AG08395 (cell line): Measurements from ENCODE around the gene NUDCD3.

Source experiments
- DNase-seq: peaks from one replicate; pipeline ENCODE4 v3.0.0; 2012; ENCODE audit warnings: mixed read lengths, low spot score

Gene NUDCD3

GRCh38 chr7:44490351-44491200, at the start of gene NUDCD3:
Gene NUDCD3 (minus strand): TSS chr7:44490658. CDS start chr7:44490600, 58 bp downstream.
- DNase-seq: peak; percentile 85

GRCh38 chr7:44539669-44540506, 49.4 kb upstream of the NUDCD3 start:
- no peak for DNase-seq

- no peak for DNase-seq
Observed at GRCh38 chr7:44538798-44539668, 48.6 kb upstream of the NUDCD3 start.

- DNase-seq: no peak
Observed at GRCh38 chr7:44538093-44538797, 47.8 kb upstream of the NUDCD3 start.

GRCh38 chr7:44537442-44537841, 47.0 kb upstream of the NUDCD3 start:
- DNase-seq: no peak

GRCh38 chr7:44536090-44536489, 45.6 kb upstream of the NUDCD3 start:
- no peak for DNase-seq

GRCh38 chr7:44535348-44536064, 45.0 kb upstream of the NUDCD3 start:
- DNase-seq: no peak

GRCh38 chr7:44534501-44534900, 44.0 kb upstream of the NUDCD3 start:
- peak; percentile 63 for DNase-seq

GRCh38 chr7:44534087-44534486, 43.6 kb upstream of the NUDCD3 start:
- DNase-seq: no peak

- DNase-seq: peak; percentile 25
Observed at GRCh38 chr7:44533301-44534055, 43.0 kb upstream of the NUDCD3 start.

- DNase-seq: no peak
Observed at GRCh38 chr7:44531421-44532380, 41.2 kb upstream of the NUDCD3 start.

- DNase-seq: no peak
Observed at GRCh38 chr7:44530990-44531389, 40.5 kb upstream of the NUDCD3 start.

- no peak for DNase-seq
Observed at GRCh38 chr7:44524811-44525388, 34.4 kb upstream of the NUDCD3 start.

GRCh38 chr7:44522315-44522714, 31.9 kb upstream of the NUDCD3 start:
- DNase-seq: no peak

- DNase-seq: no peak
Observed at GRCh38 chr7:44521347-44522095, 31.1 kb upstream of the NUDCD3 start.

- no peak for DNase-seq
Observed at GRCh38 chr7:44520574-44520973, 30.1 kb upstream of the NUDCD3 start.

- no peak for DNase-seq
Observed at GRCh38 chr7:44519546-44519945, 29.1 kb upstream of the NUDCD3 start.

GRCh38 chr7:44518761-44519160, 28.3 kb upstream of the NUDCD3 start:
- DNase-seq: no peak
